ENCODE data around the gene PCLAF.
"Not testable (repeated sequence)": the region's sequence is repeated elsewhere in the genome, so short reads cannot be mapped to it uniquely, and the experiment has no call there.

The PCLAF gene

DNA sequence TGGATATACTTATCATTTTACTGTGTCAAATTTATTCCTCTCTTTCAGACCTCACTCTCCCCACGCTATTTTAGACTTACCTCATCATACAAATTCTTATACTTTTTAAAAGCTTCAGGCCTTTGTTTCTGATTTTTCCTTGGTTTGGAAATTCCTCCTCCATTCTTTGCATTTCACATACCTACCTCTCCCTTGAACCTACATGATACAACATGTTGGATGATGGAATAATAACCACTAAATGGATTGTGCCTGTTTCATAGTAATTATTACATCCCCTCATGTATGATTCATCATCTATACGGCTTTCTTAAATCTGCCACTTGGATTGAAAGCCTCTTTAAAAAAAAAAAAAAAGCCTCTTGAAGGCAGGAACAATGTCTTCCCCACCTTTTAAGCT is 31.0 kb upstream of the PCLAF start:
- H2AFZ ChIP-seq (ENCODE audit: low read depth, low read length), result no peak overlapping the region
- no peak overlapping the region for H3K27ac ChIP-seq (ENCODE audit: low read length)
- no peak overlapping the region for H3K4me3 ChIP-seq (ENCODE audit: low read length)
- H3K9me3 ChIP-seq (ENCODE audit: insufficient read depth, low read length), result no peaks in the 10 kb centered on the region
- H4K20me1 ChIP-seq (ENCODE audit: insufficient read depth, low read length), result no peaks in the 10 kb centered on the region
- no peak overlapping the region for H3K4me2 ChIP-seq (ENCODE audit: low read length)
- no peaks in the 10 kb centered on the region for H3K79me2 ChIP-seq (ENCODE audit: low read length)
- H3K36me3 ChIP-seq (replicated peaks; ENCODE audit: low read depth, low read length), result peaks cover 14% of the 10 kb centered on the region
- no peaks in the 10 kb centered on the region for H3K27me3 ChIP-seq (ENCODE audit: low read depth, low read length)
- TF ChIP-seq, protein P1, sequence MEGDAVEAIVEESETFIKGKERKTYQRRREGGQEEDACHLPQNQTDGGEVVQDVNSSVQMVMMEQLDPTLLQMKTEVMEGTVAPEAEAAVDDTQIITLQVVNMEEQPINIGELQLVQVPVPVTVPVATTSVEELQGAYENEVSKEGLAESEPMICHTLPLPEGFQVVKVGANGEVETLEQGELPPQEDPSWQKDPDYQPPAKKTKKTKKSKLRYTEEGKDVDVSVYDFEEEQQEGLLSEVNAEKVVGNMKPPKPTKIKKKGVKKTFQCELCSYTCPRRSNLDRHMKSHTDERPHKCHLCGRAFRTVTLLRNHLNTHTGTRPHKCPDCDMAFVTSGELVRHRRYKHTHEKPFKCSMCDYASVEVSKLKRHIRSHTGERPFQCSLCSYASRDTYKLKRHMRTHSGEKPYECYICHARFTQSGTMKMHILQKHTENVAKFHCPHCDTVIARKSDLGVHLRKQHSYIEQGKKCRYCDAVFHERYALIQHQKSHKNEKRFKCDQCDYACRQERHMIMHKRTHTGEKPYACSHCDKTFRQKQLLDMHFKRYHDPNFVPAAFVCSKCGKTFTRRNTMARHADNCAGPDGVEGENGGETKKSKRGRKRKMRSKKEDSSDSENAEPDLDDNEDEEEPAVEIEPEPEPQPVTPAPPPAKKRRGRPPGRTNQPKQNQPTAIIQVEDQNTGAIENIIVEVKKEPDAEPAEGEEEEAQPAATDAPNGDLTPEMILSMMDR (IDR thresholded peaks at IDR 0.05; ENCODE audit: low read depth, low read length), result no peak
- TF ChIP-seq EZH2phosphoT487 (IDR thresholded peaks at IDR 0.05; ENCODE audit: low read depth), result no peak
- no peak overlapping the region for H3K9ac ChIP-seq (ENCODE audit: low read length)
- no peaks in the 10 kb centered on the region for H3K4me1 ChIP-seq (ENCODE audit: low read length)

DNA sequence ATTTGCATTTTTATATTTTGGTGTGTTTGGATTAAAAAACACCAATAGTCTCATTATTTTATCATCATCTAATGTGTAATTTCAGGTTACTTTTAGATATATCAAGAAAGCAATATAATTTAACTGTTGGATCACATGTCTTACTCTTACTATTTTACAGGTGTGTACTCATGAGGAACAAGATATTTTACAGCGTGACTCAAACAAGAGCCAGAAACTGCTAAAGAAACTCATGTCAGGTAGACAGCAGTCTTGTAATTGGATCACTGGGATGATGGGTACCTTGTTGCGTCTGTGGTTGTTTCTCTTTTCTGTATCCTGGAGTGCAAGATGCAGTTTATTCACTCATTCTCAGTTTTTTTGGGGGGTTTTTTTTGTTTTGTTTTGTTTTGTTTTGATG is 19.3 kb upstream of the PCLAF start:
- Histone ChIP-seq H3K4me1 (ENCODE audit: low read length) (no peaks in the 10 kb centered on the region), H3K4me3 (ENCODE audit: low read length) (no peak overlapping the region), H3K36me3 (replicated peaks; ENCODE audit: low read depth, low read length) (peaks cover 21% of the 10 kb centered on the region), H3K79me2 (ENCODE audit: low read length) (no peaks in the 10 kb centered on the region), H3K9me3 (ENCODE audit: insufficient read depth, low read length) (no peaks in the 10 kb centered on the region), H3K27me3 (ENCODE audit: low read depth, low read length) (no peaks in the 10 kb centered on the region), H4K20me1 (ENCODE audit: insufficient read depth, low read length) (no peaks in the 10 kb centered on the region), H2AFZ (ENCODE audit: low read depth, low read length) (no peak overlapping the region), H3K9ac (ENCODE audit: low read length) (no peak overlapping the region), H3K27ac (ENCODE audit: low read length) (no peak overlapping the region), H3K4me2 (ENCODE audit: low read length) (no peak overlapping the region)
- TF ChIP-seq, protein P1 (IDR thresholded peaks at IDR 0.05; ENCODE audit: low read depth, low read length), result no peak

DNA sequence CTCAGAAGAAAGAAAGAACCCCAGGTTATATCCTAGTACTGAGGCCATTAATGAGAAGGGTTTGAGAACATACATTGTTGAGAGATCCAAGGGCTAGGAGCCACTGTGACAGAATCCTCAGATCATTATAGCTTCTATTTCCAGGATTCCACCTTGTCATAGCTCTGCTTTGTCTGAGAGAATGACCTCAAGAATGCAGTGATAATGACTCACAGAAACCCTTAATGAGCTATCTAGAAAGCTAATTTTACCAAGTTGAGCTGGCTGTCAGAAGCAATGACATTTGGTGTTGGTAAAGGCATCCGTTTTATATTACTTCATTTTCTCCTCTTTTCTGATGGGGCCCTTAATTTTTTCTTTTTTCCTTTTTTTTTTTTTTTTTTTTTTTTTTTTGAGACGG is 17.3 kb upstream of the PCLAF start:
- no peaks in the 10 kb centered on the region for H3K9me3 ChIP-seq (ENCODE audit: insufficient read depth, low read length)
- H3K4me1 ChIP-seq (ENCODE audit: low read length), result no peaks in the 10 kb centered on the region
- TF ChIP-seq, protein P1 (IDR thresholded peaks at IDR 0.05; ENCODE audit: low read depth, low read length), result no peak
- TF ChIP-seq EZH2phosphoT487 (IDR thresholded peaks at IDR 0.05; ENCODE audit: low read depth), result no peak
- H3K36me3 ChIP-seq (replicated peaks; ENCODE audit: low read depth, low read length), result peaks cover 20% of the 10 kb centered on the region
- H3K79me2 ChIP-seq (ENCODE audit: low read length), result no peaks in the 10 kb centered on the region
- no peak overlapping the region for H3K27ac ChIP-seq (ENCODE audit: low read length)
- H2AFZ ChIP-seq (ENCODE audit: low read depth, low read length), result no peak overlapping the region
- H3K9ac ChIP-seq (ENCODE audit: low read length), result no peak overlapping the region
- H3K4me2 ChIP-seq (ENCODE audit: low read length), result no peak overlapping the region
- no peaks in the 10 kb centered on the region for H3K27me3 ChIP-seq (ENCODE audit: low read depth, low read length)
- no peak overlapping the region for H3K4me3 ChIP-seq (ENCODE audit: low read length)
- no peaks in the 10 kb centered on the region for H4K20me1 ChIP-seq (ENCODE audit: insufficient read depth, low read length)

DNA sequence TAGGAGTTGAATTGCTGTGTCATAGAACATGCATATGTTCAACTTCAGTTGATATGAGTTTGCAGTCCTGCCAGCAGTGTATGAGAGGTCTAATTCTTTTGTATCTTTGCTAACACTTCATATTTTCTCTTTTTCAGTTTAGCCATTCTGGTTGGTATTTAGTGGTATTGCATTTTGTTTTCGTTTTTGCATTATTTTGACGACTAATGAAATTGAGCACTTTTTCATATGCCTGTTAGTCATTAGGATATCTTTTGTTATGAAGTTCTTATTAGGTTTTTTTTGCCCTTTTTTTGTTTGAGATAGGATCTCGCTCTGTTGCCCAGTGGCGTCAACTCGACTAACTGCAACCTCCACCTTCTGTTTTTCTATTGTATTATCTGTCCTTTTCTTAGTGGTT is 15.5 kb upstream of the PCLAF start:
- no peak overlapping the region for H3K27ac ChIP-seq (ENCODE audit: low read length)
- H3K27me3 ChIP-seq (ENCODE audit: low read depth, low read length), result no peaks in the 10 kb centered on the region
- H3K9me3 ChIP-seq (ENCODE audit: insufficient read depth, low read length), result no peaks in the 10 kb centered on the region
- TF ChIP-seq, protein P1 (IDR thresholded peaks at IDR 0.05; ENCODE audit: low read depth, low read length), result no peak
- TF ChIP-seq EZH2phosphoT487 (IDR thresholded peaks at IDR 0.05; ENCODE audit: low read depth), result no peak
- peaks cover 20% of the 10 kb centered on the region for H3K36me3 ChIP-seq (replicated peaks; ENCODE audit: low read depth, low read length)
- H2AFZ ChIP-seq (ENCODE audit: low read depth, low read length), result no peak overlapping the region
- H3K4me1 ChIP-seq (ENCODE audit: low read length), result no peaks in the 10 kb centered on the region
- no peak overlapping the region for H3K4me3 ChIP-seq (ENCODE audit: low read length)
- H3K4me2 ChIP-seq (ENCODE audit: low read length), result no peak overlapping the region
- H3K9ac ChIP-seq (ENCODE audit: low read length), result no peak overlapping the region
- H4K20me1 ChIP-seq (ENCODE audit: insufficient read depth, low read length), result no peaks in the 10 kb centered on the region
- no peaks in the 10 kb centered on the region for H3K79me2 ChIP-seq (ENCODE audit: low read length)

DNA sequence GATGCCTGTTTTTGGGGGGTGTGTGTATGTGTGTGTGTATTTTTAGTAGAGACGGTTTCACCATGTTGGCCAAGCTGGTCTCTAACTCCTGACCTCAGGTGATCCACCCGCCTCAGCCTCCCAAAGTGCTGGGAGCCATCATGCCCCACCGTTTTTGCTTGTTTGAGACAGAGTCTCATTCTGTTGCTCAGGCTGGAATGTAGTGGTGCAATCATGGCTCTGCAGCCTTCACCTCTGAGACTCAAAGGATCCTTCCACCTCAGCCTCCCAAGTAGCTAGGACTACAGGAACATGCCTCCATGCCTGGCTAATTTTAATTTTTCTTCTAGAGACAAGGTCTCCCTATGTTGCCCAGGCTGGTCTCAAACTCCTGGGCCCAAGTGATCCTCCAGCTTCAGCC is 11.2 kb upstream of the PCLAF start:
- H2AFZ ChIP-seq (ENCODE audit: low read depth, low read length); H3K4me1 ChIP-seq (ENCODE audit: low read length); H3K27ac ChIP-seq (ENCODE audit: low read length); H3K27me3 ChIP-seq (ENCODE audit: low read depth, low read length); H3K4me2 ChIP-seq (ENCODE audit: low read length); H4K20me1 ChIP-seq (ENCODE audit: insufficient read depth, low read length); H3K9me3 ChIP-seq (ENCODE audit: insufficient read depth, low read length); H3K4me3 ChIP-seq (ENCODE audit: low read length); H3K36me3 ChIP-seq (replicated peaks; ENCODE audit: low read depth, low read length); H3K9ac ChIP-seq (ENCODE audit: low read length): not testable (repeated sequence)
- H3K79me2 ChIP-seq (ENCODE audit: low read length), result peaks cover 14% of the 10 kb centered on the region
